Spinal cord (tissue), 10 donors: ENCODE results near the gene TTLL8. TPM values are rescaled to one million over a fixed set of nuclear protein-coding genes. Genes with fewer than 3 reads are reported as not detected.

Experiments used
- DNase-seq, 6 donors: peaks; one replicate each; pipeline versions ENCODE4 v3.0.0 to v3.0.0-alpha.2; 2013 to 2015; ENCODE audit warnings: low spot score in 6 of 6, low read depth in 4 of 6
- H3K27ac ChIP-seq: one replicate; pipeline ENCODE4 v1.5.1; 2013; ENCODE audit warnings: low read depth, low read length, control low read depth
- H3K27me3 ChIP-seq: one replicate; pipeline ENCODE4 v1.6.1; 2013; ENCODE audit warnings: low read length; ENCODE audit not compliant: control insufficient read depth, insufficient read depth
- H3K36me3 ChIP-seq: one replicate; pipeline ENCODE4 v1.6.1; 2013; ENCODE audit warnings: low read length; ENCODE audit not compliant: control insufficient read depth, insufficient read depth
- H3K4me1 ChIP-seq: one replicate; pipeline ENCODE4 v1.6.1; 2013; ENCODE audit warnings: low read length; ENCODE audit not compliant: control insufficient read depth, insufficient read depth
- H3K4me3 ChIP-seq: one replicate; pipeline ENCODE4 v1.5.1; 2013; ENCODE audit warnings: low read depth, low read length, control low read depth
- H3K9me3 ChIP-seq: one replicate; pipeline ENCODE4 v1.6.1; 2013; ENCODE audit warnings: low read length; ENCODE audit not compliant: control insufficient read depth, insufficient read depth
- WGBS: methylation state at CpG from one replicate; pipeline ENCODE4 v1.1.5; 2013; ENCODE audit warnings: missing lambda C conversion rate; ENCODE audit not compliant: insufficient coverage; 5-methylcytosine and 5-hydroxymethylcytosine counted together
- polyA plus RNA-seq, 2 donors: library from polyadenylated mRNA; unstranded; fragments of 120-200 nt; gene quantifications; one replicate each; pipeline ENCODE4 v1.2.1, GENCODE V29; 2013; ENCODE audit not compliant: insufficient read length in 2 of 2
- total RNA-seq, 2 donors: library from RNA; depleted of rRNA in 1 of 2; stranded (reverse); fragments of 120-200 nt in 1 of 2; fragments of >200 nt in 1 of 2; gene quantifications; one replicate each; pipeline versions ENCODE4 v1.2.3 to v1.2.4, GENCODE V29; 2013 to 2014
- donor health status: healthy.

Gene TTLL8
- total and polyA plus RNA-seq, 4 donors: not detected

GRCh38 chr22:50002791-50003190 is 55.3 kb downstream of the TTLL8 start:
- H3K4me1 ChIP-seq: peaks cover 11% of the 10 kb centered on the region
- H3K27me3 ChIP-seq: peaks cover 12% of the 10 kb centered on the region
- H3K9me3 ChIP-seq: no peaks in the 10 kb centered on the region
- H3K36me3 ChIP-seq: peaks cover 2% of the 10 kb centered on the region
- H3K27ac ChIP-seq: no peak overlapping the region
- no peak for DNase-seq
- 69% methylated on average over 7 of the region's 7 CpGs for WGBS
- H3K4me3 ChIP-seq: no peak overlapping the region

- peaks cover 2% of the 10 kb centered on the region for H3K36me3 ChIP-seq
- peaks cover 11% of the 10 kb centered on the region for H3K4me1 ChIP-seq
- no peak overlapping the region for H3K4me3 ChIP-seq
- no peaks in the 10 kb centered on the region for H3K9me3 ChIP-seq
- peaks cover 12% of the 10 kb centered on the region for H3K27me3 ChIP-seq
- DNase-seq: peak in 1 of 6 donors; percentile 30
- H3K27ac ChIP-seq: no peak overlapping the region
- WGBS: 65% methylated on average over 16 of the region's 16 CpGs
Measured at GRCh38 chr22:50001388-50002231, 56.5 kb downstream of the TTLL8 start.

- H3K9me3 ChIP-seq: no peaks in the 10 kb centered on the region
- H3K36me3 ChIP-seq: peaks cover 2% of the 10 kb centered on the region
- no peak for DNase-seq
- WGBS: 90% methylated on average over 26 of the region's 32 CpGs
- no peak overlapping the region for H3K27ac ChIP-seq
- H3K4me1 ChIP-seq: peaks cover 11% of the 10 kb centered on the region
- no peak overlapping the region for H3K4me3 ChIP-seq
- peaks cover 12% of the 10 kb centered on the region for H3K27me3 ChIP-seq
Measured at GRCh38 chr22:50000587-50001387, 57.3 kb downstream of the TTLL8 start.

- H3K4me1 ChIP-seq: peaks cover 11% of the 10 kb centered on the region
- DNase-seq: no peak
- peaks cover 12% of the 10 kb centered on the region for H3K27me3 ChIP-seq
- H3K9me3 ChIP-seq: no peaks in the 10 kb centered on the region
- H3K36me3 ChIP-seq: peaks cover 2% of the 10 kb centered on the region
- no peak overlapping the region for H3K4me3 ChIP-seq
- 27% methylated on average over 40 of the region's 41 CpGs for WGBS
- H3K27ac ChIP-seq: no peak overlapping the region
Measured at GRCh38 chr22:49999946-50000586, 58.0 kb downstream of the TTLL8 start.

DNA sequence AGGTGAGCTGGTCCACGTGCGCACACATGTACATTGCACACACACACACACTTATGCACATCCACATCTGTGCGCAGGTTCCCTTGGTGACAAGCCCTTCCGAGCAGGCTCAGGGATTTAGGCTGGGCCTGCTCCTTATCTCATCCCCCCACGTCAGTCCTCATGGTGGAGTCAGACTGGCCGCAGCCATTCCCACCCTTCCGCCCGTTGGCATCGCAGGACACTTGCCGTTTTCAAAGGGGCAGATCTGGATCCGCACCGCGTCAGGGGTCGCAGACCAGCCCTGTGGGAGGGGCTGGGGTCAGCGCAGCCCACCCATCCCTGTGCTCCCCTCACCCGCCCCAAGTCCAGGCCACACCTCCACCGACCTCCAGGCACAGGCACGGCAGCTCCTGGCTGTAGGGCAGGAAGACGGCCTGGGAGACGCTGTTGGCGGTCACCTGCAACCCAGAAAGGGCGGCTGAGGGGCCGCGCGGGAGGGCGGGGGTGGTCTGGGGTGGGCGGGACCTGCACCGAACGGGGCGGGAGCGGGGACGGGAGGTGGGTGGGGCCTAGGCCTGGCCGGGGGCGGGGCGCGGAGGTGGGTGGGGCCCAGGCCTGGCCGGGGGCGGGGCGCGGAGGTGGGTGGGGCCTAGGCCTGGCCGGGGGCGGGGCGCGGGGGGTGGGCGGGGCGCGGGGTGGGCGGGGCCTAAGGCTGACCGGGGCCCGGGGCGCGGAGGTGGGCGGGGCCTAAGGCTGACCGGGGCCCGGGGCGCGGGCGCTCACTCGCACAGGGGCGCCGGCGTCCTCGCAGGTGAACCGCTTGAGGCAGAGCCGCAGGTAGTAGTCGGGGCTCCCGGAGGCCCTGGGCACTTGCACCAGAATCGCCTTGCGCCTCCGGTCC is 58.8 kb downstream of the TTLL8 start:
- DNase-seq: peak in 1 of 6 donors; percentile 11
- no peaks in the 10 kb centered on the region for H3K9me3 ChIP-seq
- peaks cover 12% of the 10 kb centered on the region for H3K27me3 ChIP-seq
- H3K36me3 ChIP-seq: peaks cover 5% of the 10 kb centered on the region
- 10% methylated on average over 48 of the region's 70 CpGs for WGBS
- no peak overlapping the region for H3K4me3 ChIP-seq
- peaks cover 11% of the 10 kb centered on the region for H3K4me1 ChIP-seq
- no peak overlapping the region for H3K27ac ChIP-seq

GRCh38 chr22:49998718-49999062 is 59.4 kb downstream of the TTLL8 start:
- no peak for DNase-seq
- Histone ChIP-seq H3K27me3 (peaks cover 12% of the 10 kb centered on the region), H3K36me3 (peaks cover 5% of the 10 kb centered on the region), H3K27ac (no peak overlapping the region), H3K9me3 (no peaks in the 10 kb centered on the region), H3K4me3 (no peak overlapping the region), H3K4me1 (peaks cover 12% of the 10 kb centered on the region)
- 93% methylated on average over 14 of the region's 14 CpGs for WGBS

DNA sequence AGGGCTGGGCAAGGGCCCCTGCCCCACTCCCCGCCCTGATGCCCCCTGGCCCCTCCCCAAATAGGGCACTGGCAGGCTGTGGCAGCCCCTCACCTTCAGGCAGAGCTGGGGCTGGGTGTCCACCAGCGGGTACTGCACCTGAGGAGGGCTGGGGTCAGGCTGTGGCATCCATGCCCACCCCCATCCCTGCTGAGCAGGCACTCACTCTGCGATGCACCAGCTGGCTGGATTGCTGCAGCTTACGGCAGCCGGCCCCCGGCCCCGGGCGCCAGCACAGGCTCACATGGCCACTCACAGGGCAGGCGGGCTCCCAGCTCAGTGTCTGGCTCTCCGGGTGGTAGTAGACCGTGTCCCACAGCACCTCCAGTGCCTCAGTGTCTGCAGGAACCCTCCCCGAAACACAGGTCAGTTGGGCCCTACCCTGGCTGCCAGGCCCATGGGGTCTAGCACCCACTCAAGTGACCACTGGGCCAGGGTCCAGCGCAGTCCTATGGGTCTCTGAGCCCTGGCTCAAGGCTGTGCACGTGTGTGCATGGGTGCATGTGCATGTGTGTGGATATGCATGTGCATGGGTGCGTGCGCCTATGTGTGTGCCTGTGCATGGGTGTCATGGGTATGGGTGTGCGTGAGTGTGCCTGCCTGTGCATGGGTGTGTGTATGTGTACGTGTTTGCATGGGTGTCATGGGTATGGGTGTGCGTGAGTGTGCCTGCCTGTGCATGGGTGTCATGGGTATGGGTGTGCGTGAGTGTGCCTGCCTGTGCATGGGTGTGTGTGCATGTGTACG is 60.0 kb downstream of the TTLL8 start:
- no peak overlapping the region for H3K4me3 ChIP-seq
- H3K9me3 ChIP-seq: no peaks in the 10 kb centered on the region
- H3K36me3 ChIP-seq: peaks cover 5% of the 10 kb centered on the region
- H3K27ac ChIP-seq: no peak overlapping the region
- peaks cover 17% of the 10 kb centered on the region for H3K4me1 ChIP-seq
- 87% methylated on average over 20 of the region's 21 CpGs for WGBS
- H3K27me3 ChIP-seq: peaks cover 12% of the 10 kb centered on the region
- DNase-seq: no peak

DNA sequence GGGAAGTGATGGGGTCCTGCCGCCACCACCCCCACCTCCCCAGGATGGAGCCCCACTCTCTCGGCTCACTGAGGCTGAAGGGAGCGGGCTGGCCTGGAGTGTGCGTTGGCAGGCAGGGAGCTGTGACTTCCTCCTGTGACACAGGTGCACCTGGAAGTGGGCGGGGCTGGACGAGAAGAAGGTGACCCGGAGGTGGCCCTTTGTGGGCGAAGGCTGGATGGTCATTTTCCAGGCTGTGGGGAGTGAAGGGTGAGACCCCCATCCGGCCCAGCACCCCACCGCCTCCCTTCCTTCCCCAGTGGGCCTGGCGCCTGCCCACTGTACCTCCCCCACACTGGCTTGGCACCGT is 60.9 kb downstream of the TTLL8 start:
- no peaks in the 10 kb centered on the region for H3K9me3 ChIP-seq
- no peak for DNase-seq
- 87% methylated on average over 3 of the region's 12 CpGs for WGBS
- H3K27me3 ChIP-seq: peaks cover 12% of the 10 kb centered on the region
- H3K4me1 ChIP-seq: peaks cover 20% of the 10 kb centered on the region
- H3K36me3 ChIP-seq: peaks cover 5% of the 10 kb centered on the region
- no peak overlapping the region for H3K27ac ChIP-seq
- no peak overlapping the region for H3K4me3 ChIP-seq
